Loucy (cell line): Measurements from ENCODE around the gene BEST1.

Source experiments
- EZH2phosphoT487 ChIP-seq: fragments of 200-600 bp; IDR thresholded peaks from 2 replicates; pipeline ENCODE4 v1.6.1; 2018; ENCODE audit warnings: antibody characterized with exemption, mild to moderate bottlenecking, moderate library complexity, borderline replicate concordance
- TF ChIP-seq, protein P1 (sequence below): fragments of 200-600 bp; sonication (generic); conservative IDR thresholded peaks from 2 replicates; pipeline ENCODE4 v1.5.1; 2014; ENCODE audit warnings: mild to moderate bottlenecking, antibody characterized with exemption, low read length

DNA sequence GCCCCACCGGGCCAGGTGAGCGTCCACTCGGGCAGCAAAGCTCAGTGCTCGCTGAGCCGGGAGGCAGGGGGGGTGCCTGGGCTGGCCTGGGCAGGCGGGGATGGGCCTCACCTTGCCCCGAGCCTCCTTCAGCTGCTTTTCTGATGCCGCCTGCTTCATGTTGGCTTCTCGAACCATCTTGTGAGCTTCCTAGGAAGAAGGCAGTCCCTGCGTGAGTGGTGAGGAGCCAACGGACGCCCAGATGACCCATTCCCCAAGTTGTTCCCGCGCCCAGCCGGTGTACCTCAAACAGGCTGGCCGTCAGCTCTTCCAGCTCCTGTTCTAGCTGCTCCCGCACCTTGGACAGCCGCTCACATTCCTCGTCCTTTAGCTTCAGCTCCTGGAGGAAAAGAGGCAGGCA is 42.9 kb upstream of the BEST1 start:
- TF ChIP-seq, protein P1, sequence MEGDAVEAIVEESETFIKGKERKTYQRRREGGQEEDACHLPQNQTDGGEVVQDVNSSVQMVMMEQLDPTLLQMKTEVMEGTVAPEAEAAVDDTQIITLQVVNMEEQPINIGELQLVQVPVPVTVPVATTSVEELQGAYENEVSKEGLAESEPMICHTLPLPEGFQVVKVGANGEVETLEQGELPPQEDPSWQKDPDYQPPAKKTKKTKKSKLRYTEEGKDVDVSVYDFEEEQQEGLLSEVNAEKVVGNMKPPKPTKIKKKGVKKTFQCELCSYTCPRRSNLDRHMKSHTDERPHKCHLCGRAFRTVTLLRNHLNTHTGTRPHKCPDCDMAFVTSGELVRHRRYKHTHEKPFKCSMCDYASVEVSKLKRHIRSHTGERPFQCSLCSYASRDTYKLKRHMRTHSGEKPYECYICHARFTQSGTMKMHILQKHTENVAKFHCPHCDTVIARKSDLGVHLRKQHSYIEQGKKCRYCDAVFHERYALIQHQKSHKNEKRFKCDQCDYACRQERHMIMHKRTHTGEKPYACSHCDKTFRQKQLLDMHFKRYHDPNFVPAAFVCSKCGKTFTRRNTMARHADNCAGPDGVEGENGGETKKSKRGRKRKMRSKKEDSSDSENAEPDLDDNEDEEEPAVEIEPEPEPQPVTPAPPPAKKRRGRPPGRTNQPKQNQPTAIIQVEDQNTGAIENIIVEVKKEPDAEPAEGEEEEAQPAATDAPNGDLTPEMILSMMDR, result no peak
- TF ChIP-seq EZH2phosphoT487, result no peak
